ENCODE results near the gene SPAG9.

The SPAG9 gene

DNA sequence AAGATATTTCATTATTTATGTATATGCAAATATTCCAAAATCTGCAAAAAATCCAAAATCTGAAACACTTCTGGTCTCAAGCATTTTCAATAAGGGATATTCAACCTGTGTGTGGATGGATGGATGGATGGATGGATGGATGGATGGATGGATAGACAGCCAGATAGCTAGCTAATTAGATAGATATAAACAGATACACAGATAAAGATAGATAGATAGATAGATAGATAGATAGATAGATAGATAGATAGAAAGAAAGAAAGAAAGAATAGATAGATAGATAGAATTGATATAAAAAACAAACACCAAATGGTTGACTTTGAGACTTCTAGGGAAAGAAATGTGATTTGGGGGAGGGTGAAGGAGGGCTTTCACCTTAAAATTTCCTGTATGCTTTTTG, 139.4 kb downstream of the SPAG9 start:
- TF ChIP-seq, protein P1, sequence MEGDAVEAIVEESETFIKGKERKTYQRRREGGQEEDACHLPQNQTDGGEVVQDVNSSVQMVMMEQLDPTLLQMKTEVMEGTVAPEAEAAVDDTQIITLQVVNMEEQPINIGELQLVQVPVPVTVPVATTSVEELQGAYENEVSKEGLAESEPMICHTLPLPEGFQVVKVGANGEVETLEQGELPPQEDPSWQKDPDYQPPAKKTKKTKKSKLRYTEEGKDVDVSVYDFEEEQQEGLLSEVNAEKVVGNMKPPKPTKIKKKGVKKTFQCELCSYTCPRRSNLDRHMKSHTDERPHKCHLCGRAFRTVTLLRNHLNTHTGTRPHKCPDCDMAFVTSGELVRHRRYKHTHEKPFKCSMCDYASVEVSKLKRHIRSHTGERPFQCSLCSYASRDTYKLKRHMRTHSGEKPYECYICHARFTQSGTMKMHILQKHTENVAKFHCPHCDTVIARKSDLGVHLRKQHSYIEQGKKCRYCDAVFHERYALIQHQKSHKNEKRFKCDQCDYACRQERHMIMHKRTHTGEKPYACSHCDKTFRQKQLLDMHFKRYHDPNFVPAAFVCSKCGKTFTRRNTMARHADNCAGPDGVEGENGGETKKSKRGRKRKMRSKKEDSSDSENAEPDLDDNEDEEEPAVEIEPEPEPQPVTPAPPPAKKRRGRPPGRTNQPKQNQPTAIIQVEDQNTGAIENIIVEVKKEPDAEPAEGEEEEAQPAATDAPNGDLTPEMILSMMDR (IDR thresholded peaks at IDR 0.05; ENCODE audit: low read depth, low read length): no peak
- DNase-seq (ENCODE audit: low read depth in 2 of 2): no peak
- H3K4me3 ChIP-seq (replicated peaks in 1 of 2; ENCODE audit: low read depth in 2 of 2, low read length in 2 of 2): no peak overlapping the region

GRCh38 chr17:50979524-50979927, 141.1 kb downstream of the SPAG9 start:
- TF ChIP-seq, protein P1 (IDR thresholded peaks at IDR 0.05; ENCODE audit: low read depth, low read length): no peak
- H3K4me3 ChIP-seq (replicated peaks in 1 of 2; ENCODE audit: low read depth in 2 of 2, low read length in 2 of 2): no peak overlapping the region
- no peak for DNase-seq (ENCODE audit: low read depth in 2 of 2)

GRCh38 chr17:50977487-50978159, 143.0 kb downstream of the SPAG9 start:
- no peak for DNase-seq (ENCODE audit: low read depth in 2 of 2)
- H3K4me3 ChIP-seq (replicated peaks in 1 of 2; ENCODE audit: low read depth in 2 of 2, low read length in 2 of 2): no peak overlapping the region
- TF ChIP-seq, protein P1 (IDR thresholded peaks at IDR 0.05; ENCODE audit: low read depth, low read length): no peak

DNA sequence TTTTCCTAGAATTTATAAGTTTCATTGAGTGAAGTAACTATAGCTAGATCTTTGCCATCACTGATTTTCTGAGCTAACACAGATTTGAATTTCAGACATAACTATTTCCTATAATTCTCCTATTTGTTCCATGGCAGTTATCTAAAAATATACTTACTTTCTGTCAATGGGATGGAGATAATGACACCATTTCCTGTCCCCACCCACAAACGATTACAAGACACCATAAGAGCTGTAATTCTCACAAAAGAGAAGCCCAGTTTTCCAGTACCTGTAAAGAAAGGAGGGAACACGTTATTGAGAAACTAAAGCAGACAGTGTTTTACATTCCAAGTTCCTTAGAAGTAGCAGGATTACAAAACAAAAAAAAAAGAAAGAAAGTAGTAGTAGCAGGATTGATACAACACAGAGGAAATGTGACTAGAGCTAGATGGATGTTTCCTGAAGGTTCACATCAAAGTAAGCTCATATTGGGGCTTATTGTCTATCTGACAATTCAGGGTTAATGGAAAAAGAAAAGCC, 143.7 kb downstream of the SPAG9 start:
- no peak overlapping the region for H3K4me3 ChIP-seq (replicated peaks in 1 of 2; ENCODE audit: low read depth in 2 of 2, low read length in 2 of 2)
- DNase-seq (ENCODE audit: low read depth in 2 of 2): peak in 1 of 2 donors; percentile 28
- TF ChIP-seq, protein P1 (IDR thresholded peaks at IDR 0.05; ENCODE audit: low read depth, low read length): no peak

DNA sequence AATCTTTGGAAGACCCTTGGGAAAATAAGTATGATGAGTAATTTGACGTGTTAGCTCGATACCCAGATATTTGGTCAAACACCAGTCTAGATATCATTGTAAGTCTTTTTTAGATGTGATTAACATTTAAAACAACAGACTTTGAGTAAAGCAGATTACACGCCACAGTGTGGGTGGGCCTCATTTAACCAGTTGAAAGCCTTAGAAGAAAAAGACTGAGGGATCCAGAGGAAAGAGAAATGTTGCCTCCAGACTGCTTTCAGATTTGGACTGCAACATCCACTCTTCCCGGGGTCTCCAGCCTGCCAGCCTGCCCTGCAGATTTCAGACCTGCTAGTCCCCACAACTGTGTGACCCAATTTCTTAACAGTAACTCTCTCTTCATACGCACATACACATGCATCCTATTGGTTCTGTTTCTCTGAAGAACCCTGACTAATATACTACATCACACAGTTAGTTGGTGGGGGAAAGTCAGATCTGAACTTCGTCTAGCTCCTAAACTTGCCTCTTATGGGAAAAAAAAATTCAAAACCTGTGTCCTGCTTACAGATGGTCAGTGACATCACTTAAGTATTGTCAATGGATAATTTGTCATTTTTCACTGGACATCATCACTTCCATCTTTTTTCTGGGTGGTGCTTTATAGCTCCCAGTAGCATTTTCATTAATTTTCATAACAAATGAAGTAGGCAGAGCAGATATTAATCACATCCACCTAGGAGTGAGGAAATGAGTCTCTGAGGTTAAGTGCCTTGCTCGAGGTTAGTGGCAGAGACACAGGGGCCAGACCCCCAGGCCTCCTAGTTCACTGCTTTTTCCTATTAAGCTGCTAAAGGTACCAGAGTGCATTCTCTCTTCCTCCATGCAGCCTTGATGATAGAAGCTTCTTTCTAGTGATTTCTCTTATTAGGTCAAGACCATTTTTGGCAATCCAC, 146.8 kb downstream of the SPAG9 start:
- DNase-seq (ENCODE audit: low read depth in 2 of 2): no peak
- H3K4me3 ChIP-seq (replicated peaks in 1 of 2; ENCODE audit: low read depth in 2 of 2, low read length in 2 of 2): no peak overlapping the region
- TF ChIP-seq, protein P1 (IDR thresholded peaks at IDR 0.05; ENCODE audit: low read depth, low read length): no peak

DNA sequence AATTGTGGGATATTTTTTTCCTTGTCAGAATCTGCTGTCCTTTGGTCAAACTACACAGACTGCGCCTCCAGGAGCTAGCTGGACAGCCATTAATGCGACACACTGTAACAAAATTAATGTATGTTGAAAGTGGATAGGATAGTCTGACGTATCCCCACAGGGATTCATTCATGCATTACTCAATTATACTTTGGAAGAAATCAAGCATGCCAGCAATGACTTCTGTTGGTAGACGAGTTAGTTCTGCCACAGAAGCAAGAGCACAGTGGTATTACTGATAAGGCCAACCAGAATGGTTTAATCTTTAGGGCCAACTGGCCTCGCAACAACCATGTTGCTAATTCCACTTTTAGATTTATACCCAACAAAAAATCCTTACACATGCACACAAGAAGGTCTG, 148.1 kb downstream of the SPAG9 start:
- no peak for DNase-seq (ENCODE audit: low read depth in 2 of 2)
- TF ChIP-seq, protein P1 (IDR thresholded peaks at IDR 0.05; ENCODE audit: low read depth, low read length): no peak

More for the DNA sequence above, 148.1 kb downstream of the SPAG9 start:
- H3K4me3 ChIP-seq (replicated peaks in 1 of 2; ENCODE audit: low read depth in 2 of 2, low read length in 2 of 2): no peak overlapping the region
